NCI-H2081 treated with DMSO at 0.1 percent for 48 hours (cell line): ENCODE measurements around the gene SH3PXD2A.
"Not testable (repeated sequence)": the region's sequence is repeated elsewhere in the genome, so short reads cannot be mapped to it uniquely, and the experiment has no call there.

Experiments used
- DNase-seq: peaks from one replicate; lab custom pipeline; 2025; lab: John Stamatoyannopoulos, UW

SH3PXD2A gene

GRCh38 chr10:103849880-103850571 lies 5.3 kb downstream of the SH3PXD2A start:
- no peak for DNase-seq

DNA sequence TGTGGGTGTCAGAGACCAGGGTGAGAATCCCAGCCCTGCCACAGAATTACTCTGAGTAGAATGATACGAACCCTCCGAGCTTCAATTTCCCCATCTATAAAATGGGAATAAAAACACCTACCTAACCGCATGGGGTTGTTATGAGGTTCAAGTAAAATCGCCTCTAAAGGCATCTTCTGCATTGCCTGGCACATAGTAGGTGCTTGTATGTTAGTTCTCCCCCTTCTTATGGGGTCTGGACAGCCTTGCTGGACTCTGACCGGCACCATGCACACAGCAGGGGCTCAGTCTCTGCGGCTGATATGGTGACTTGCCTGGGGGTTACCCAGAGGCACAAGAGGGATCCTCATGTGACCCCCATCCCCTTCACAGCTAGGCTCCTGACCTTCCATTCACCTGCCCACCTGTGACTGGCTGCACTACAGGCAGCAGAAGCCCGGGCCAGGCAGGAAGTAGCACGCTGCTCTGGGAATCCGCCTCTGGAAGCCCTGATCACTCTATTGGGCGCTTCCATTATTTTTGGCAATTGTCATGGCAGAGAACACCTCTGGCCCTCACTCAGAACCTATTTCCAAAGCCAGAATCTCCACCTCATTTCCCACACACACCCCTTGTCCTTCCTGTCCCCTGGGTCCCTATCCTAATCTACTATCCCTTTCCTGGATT lies 6.0 kb downstream of the SH3PXD2A start:
- no peak for DNase-seq

GRCh38 chr10:103847909-103848468 lies 7.4 kb downstream of the SH3PXD2A start:
- no peak for DNase-seq

DNA sequence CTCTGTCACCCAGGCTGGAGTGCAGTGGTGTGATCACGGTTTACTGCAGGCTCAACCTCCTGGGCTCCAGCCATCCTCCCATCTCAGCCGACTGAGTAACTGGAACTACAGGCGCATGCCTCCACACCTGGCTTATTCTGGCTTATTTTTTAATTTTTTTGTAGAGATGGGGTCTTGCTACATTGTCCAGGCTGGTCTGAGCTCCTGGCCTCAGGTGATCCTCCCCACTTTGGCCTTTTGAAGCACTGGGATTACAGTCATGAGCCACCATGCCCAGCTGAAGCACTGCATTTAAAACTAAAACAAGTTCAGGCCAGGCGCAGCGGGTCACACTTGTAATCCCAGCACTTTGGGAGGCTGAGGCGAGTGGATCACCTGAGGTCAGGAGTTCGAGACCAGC lies 8.0 kb downstream of the SH3PXD2A start:
- DNase-seq: no peak

DNA sequence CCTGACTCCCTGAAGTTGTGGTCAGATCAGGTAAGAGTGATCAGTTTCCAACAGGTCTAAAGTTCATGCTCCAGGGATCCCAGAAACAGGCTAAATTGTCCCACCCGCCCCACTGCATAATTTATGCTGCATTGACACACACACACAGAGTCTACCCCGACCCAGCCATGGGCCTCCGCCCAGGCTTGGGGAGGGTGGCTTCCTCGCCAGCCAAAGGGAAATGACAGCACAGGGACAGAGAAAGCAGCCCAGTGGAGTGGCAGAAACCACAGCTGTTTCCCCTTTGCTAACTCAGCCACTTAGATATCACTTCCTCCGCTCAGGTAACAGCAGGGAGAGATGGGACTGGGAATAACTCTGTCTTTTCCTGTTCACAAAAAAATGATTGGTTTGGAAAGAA lies 9.4 kb downstream of the SH3PXD2A start:
- DNase-seq: no peak

- DNase-seq: not testable (repeated sequence)
Observed at GRCh38 chr10:103845346-103845745, 10.0 kb downstream of the SH3PXD2A start.

- DNase-seq: no peak
Observed at GRCh38 chr10:103843854-103844570, 11.4 kb downstream of the SH3PXD2A start.

DNA sequence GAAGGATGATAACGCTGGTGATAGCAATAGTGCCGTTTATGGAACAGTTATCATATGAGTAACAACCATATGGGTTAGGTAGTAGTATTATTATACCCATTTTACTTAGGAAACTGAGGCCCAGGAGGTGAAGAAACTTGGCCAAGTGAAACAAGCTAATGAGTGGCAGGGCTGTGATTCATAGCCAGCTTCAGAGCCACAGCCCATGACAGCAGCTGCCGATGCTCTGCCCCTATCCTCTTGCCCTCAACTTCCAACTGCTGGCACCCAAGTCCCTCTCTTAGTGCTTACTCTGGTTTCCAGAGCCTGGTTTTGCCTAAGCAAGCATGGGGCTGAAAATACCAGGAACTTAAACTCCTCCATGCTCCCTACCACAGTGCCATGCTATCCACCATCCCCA lies 12.3 kb downstream of the SH3PXD2A start:
- DNase-seq: no peak

- DNase-seq: no peak
Observed at GRCh38 chr10:103842605-103843004, 12.8 kb downstream of the SH3PXD2A start.

GRCh38 chr10:103841519-103841918 lies 13.9 kb downstream of the SH3PXD2A start:
- no peak for DNase-seq

DNA sequence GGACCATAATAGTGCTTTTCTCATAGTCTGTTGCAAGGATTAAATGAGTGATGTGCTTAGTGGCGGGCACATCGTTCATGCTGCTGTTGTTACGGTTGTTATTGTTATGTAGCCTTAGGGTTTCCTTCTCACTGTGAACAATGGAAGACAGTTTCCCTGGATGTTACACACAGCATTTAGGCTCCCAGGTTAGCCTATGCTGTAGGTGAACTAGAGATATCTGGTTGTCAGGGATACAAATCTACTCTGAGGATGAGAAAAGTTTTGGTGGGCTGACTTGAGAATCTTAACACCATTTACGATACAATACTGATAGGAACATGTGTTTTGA lies 14.7 kb downstream of the SH3PXD2A start:
- no peak for DNase-seq

DNA sequence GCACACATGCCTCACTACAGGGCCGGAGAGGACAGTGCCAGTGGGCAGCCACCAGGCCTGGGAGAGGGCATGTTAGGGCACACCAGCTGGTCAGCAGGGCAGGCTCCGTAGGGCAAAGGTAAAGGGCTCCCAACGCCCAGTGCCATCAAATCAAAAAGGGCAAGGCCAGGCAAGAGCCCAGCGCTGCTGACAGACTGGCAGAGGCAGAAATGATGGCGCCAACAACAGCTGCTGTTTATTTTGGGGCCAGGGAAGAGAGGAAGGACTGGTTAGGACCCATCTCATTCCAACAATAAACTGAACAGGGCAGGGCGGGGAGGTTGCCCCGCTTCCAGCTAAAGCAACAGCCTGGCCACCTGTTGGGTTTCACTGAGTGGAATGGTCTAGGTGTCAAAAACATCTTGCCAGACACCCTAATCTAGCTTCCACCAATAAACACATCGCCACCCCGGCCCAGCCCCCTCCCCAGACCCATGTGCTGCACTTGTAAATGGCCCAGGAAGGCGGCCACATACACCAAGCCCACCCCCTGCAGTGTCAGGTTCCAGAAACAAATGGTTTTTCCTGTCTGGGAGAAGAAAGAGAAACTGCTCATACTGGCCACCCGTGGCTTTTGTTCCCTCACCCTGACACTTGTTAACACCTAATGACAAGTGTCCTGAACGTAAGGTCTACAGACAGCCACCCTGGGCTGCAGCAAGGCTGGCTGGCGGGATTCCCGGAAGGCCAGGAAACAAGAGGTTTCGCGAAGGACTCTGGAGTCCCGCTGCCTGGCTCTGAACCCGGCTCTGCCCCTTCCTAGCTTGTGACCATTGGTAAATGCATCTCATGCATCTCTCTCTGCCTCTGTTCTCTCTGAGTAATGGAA lies 15.3 kb downstream of the SH3PXD2A start:
- DNase-seq: no peak

DNA sequence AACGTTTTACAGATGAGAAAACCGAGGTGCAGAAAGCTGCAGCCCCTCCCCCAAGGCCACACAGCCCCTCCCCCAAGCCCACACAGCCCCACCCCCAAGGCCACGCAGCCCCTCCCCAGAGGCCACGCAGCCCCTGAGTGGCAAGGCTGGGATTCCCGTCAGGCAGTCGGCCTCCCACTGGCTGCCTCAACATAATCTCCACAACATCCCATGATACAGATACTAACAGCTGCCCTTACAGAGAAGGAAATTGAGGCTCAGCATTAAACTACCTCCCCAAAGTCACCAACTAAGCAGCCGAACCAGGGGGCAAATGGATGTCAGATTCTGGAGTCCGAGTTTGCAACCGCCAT lies 15.9 kb downstream of the SH3PXD2A start:
- DNase-seq: no peak

DNA sequence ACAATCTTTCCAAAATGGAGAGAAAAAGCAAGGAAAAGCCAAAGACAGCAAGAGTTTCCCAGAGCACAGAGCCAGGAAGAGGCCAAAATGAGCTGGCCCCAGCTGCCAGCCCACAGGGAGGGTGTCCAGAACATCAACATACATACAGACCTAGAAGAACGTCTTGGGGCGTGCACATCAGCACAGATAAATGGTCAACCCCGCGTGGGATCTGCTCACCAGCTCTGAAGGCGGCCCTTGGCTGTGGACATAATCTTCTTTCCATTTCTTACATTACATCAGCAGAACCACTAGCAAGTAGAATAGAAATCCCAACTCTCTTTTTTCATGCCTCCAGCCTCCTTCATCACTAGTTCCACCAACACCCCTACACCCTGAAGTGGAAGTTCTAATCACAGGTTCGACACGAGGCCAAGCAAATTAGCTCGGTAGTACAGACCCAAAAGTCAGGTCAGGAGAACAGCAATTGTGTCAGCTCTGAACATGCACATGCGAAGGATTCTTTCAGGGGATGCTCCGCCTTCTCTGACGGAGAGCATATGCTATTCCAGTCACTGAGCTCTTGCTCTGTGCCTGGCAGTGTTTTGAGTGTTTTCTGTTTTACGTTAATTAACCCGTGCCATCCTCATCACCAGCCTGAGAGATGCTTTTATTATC lies 16.4 kb downstream of the SH3PXD2A start:
- DNase-seq: no peak

- DNase-seq: no peak
Observed at GRCh38 chr10:103838070-103838395, 17.3 kb downstream of the SH3PXD2A start.

- no peak for DNase-seq
Observed at GRCh38 chr10:103837370-103838069, 17.9 kb downstream of the SH3PXD2A start.

- DNase-seq: no peak
Observed at GRCh38 chr10:103836861-103837260, 18.5 kb downstream of the SH3PXD2A start.

- no peak for DNase-seq
Observed at GRCh38 chr10:103836273-103836672, 19.1 kb downstream of the SH3PXD2A start.

DNA sequence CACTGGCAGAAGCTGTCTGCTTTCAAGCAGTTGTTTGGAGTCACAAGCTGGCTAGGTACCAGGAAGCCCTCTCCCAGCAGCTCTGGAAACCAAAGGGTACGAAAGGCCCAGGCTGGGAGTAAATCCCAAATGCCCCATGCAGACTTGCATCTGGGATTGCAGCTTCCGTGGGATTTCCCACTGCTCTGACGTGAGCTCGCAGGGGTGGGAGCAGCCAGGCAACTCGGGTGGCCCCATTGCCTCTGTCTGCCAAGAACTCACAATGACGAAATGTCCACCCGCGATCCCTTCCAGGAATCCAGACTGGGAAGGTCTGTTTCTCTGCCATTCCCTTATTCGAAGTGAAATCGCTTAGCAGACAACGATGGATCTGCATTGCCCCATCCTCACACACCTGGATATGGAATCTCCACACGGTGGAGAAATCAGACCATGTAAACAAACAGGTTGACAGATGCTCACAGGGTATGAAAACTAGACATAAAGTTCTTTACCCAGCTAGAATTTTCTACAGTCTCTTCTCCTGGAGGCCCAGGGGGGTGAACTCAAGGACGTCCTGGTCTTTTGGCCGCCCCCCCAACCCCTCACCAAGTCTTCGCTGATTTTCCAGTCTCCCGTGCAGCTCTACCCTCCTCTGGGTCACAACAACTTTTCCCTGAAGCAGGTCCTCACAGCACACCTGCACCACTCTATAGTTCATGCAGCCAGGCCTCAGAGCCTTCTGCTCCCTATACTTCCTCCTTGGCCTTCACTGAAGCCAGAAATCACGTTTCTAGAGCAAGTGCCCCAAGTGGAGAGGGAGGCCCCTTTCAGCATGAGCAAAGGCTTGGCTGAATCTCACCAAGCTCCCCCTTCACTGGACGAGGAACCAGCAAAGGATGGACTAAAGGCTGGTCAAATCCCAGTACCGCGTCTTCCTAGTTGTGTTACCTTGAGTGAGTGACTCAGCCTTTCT lies 20.0 kb downstream of the SH3PXD2A start:
- no peak for DNase-seq
